GM13977 (cell line): ENCODE data around the gene ATAT1.

Source experiments
- DNase-seq: peaks from one replicate; pipeline ENCODE4 v3.0.0; 2012; ENCODE audit warnings: low spot score
- CTCF ChIP-seq: IDR thresholded peaks from 2 replicates; pipeline ENCODE4 v1.5.1; 2012; ENCODE audit warnings: mild to moderate bottlenecking, control low read depth; ENCODE audit not compliant: insufficient read depth; ENCODE audit errors: extremely low read depth, missing control alignments
- in situ Hi-C: fragments of 300-500 bp; cut with MboI; formaldehyde crosslinking; loops from one replicate; pipeline ENCODE4 v1.12.0; 2022; ENCODE audit warnings: low sequenced_read_pairs, low pct_unique_long_range_greater_than_20kb, mixed read lengths, inconsistent platforms; ENCODE audit not compliant: unreplicated experiment

The ATAT1 gene

DNA sequence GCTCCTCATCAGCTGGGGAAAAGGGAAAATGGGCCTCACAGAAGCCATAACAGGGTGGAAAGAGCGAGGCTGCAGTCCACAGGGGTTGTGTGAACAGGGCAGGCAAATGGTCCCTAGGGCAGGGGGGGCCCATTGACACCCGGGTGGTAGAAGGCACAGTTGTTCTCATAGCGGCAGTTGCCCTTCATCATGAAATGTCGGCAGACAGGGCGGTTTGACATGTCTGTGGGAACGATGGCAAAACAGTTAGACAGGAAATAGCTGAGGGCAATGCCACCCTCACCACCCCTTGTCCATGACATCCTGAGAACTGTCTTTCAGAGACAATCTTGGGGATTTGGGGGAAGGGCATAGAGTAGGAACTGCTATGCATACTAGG is 25.2 kb upstream of the ATAT1 start:
- in situ Hi-C loops: no loop called here
- DNase-seq: no peak
- TF ChIP-seq CTCF: no peak

- no peak for DNase-seq
- in situ Hi-C loops: no loop called here
- TF ChIP-seq CTCF: no peak
These were observed 24.6 kb upstream of the ATAT1 start for GRCh38 chr6:30601815-30602641.

GRCh38 chr6:30603961-30604360 is 22.7 kb upstream of the ATAT1 start:
- TF ChIP-seq CTCF: no peak
- no peak for DNase-seq
- in situ Hi-C loops: no loop called here

GRCh38 chr6:30610065-30610464 is 16.6 kb upstream of the ATAT1 start:
- TF ChIP-seq CTCF: no peak
- in situ Hi-C loops: no loop called here
- no peak for DNase-seq

DNA sequence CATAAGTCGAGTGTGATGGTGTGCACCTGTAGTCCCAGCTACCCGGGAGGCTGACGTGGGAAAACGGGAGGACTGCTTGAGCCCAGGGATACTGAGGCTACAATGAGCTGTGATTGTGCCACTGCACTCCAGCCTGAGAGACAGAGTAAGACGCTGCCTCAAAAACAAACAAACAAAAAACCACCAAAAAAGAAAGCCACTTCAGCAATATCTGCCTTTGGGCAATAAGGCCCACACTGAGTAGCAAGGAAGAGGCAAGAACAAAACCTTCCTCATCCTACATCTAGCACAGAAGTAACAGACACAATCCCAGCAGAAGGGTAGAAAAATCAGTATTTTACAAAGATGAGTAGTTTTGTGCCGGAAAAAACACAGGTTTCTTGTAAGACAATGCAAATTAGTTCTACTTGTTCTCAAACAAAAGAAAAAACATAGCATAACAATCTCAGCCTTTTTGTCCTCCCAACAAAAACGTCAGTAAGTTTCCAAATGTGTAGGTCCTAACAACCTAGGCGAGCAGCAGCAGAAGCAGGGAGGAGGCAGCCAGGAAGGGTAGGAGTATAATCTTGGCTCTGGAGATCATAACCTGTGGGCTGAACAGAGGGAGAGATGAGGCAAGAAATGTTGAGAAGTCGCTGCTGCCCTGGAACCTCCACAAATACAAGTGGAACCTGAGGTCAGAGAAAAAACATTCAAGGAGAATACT is 15.4 kb upstream of the ATAT1 start:
- in situ Hi-C loops: no loop called here
- TF ChIP-seq CTCF: no peak
- DNase-seq: no peak

DNA sequence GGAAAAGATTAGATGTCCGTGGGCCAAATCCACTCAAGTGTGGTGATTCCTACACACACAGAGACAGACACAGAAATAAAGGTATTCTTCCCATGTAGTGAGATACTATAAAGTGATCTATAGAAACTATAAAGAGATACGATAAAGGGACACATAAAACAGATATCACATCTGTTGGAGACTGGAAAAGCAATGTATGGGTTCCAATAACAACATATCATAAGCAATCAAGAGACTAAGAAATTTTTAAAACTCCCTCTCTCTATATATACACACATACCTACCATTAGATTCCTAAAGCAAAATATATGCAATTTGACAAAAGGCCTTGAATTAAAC is 14.8 kb upstream of the ATAT1 start:
- DNase-seq: no peak
- no peak for TF ChIP-seq CTCF
- in situ Hi-C loops: no loop called here
